Measurements from ENCODE around the gene PRKCA.
A peak's percentile ranks its signal among the peaks of the same experiment; 100 is the strongest.
"Not testable (repeated sequence)": the region's sequence is repeated elsewhere in the genome, so short reads cannot be mapped to it uniquely, and the experiment has no call there.

PRKCA gene

GRCh38 chr17:66469461-66469860 is 167.0 kb downstream of the PRKCA start:
- H3K4me3 ChIP-seq = no peak overlapping the region
- peak overlapping the region in 3 of 21 experiments; percentile 16 to 47 (median 44) for H3K27ac ChIP-seq

GRCh38 chr17:66469890-66470289 is 167.5 kb downstream of the PRKCA start:
- H3K4me3 ChIP-seq = no peak overlapping the region
- no peak overlapping the region for H3K27ac ChIP-seq

- H3K4me3 ChIP-seq = no peak overlapping the region
- H3K27ac ChIP-seq = no peak overlapping the region
Observed at GRCh38 chr17:66472123-66472522, 169.7 kb downstream of the PRKCA start.

GRCh38 chr17:66474258-66474657 is 171.8 kb downstream of the PRKCA start:
- Histone ChIP-seq H3K4me3 (no peak overlapping the region), H3K27ac (no peak overlapping the region)

GRCh38 chr17:66474806-66475497 is 172.5 kb downstream of the PRKCA start:
- H3K4me3 ChIP-seq = no peak overlapping the region
- H3K27ac ChIP-seq = no peak overlapping the region

- H3K4me3 ChIP-seq = no peak overlapping the region
- no peak overlapping the region for H3K27ac ChIP-seq
Observed at GRCh38 chr17:66476014-66476413, 173.6 kb downstream of the PRKCA start.

- Histone ChIP-seq H3K4me3 (no peak overlapping the region), H3K27ac (no peak overlapping the region)
Observed at GRCh38 chr17:66477615-66478283, 175.3 kb downstream of the PRKCA start.

GRCh38 chr17:66479230-66479889 is 176.9 kb downstream of the PRKCA start:
- not testable (repeated sequence) for H3K27ac ChIP-seq, H3K4me3 ChIP-seq

- H3K4me3 ChIP-seq = no peak overlapping the region
- no peak overlapping the region for H3K27ac ChIP-seq
Observed at GRCh38 chr17:66480243-66480642, 177.8 kb downstream of the PRKCA start.

- H3K4me3 ChIP-seq = no peak overlapping the region
- H3K27ac ChIP-seq = no peak overlapping the region
Observed at GRCh38 chr17:66480802-66481201, 178.4 kb downstream of the PRKCA start.

GRCh38 chr17:66481271-66481670 is 178.9 kb downstream of the PRKCA start:
- H3K4me3 ChIP-seq = no peak overlapping the region
- H3K27ac ChIP-seq = no peak overlapping the region

GRCh38 chr17:66483906-66484305 is 181.5 kb downstream of the PRKCA start:
- no peak overlapping the region for H3K27ac ChIP-seq
- no peak overlapping the region for H3K4me3 ChIP-seq

GRCh38 chr17:66485309-66485947 is 183.0 kb downstream of the PRKCA start:
- Histone ChIP-seq H3K27ac (no peak overlapping the region), H3K4me3 (no peak overlapping the region)

GRCh38 chr17:66487121-66487520 is 184.7 kb downstream of the PRKCA start:
- no peak overlapping the region for H3K27ac ChIP-seq

GRCh38 chr17:66487981-66488468 is 185.6 kb downstream of the PRKCA start:
- Histone ChIP-seq H3K4me3 (no peak overlapping the region), H3K27ac (no peak overlapping the region)

More at GRCh38 chr17:66487121-66487520, 184.7 kb downstream of the PRKCA start:
- H3K4me3 ChIP-seq = no peak overlapping the region

GRCh38 chr17:66488864-66489263 is 186.5 kb downstream of the PRKCA start:
- Histone ChIP-seq H3K27ac (no peak overlapping the region), H3K4me3 (no peak overlapping the region)

- H3K27ac ChIP-seq, H3K4me3 ChIP-seq: not testable (repeated sequence)
Observed at GRCh38 chr17:66489576-66489975, 187.2 kb downstream of the PRKCA start.

- Histone ChIP-seq H3K4me3 (no peak overlapping the region), H3K27ac (no peak overlapping the region)
Observed at GRCh38 chr17:66491213-66491612, 188.8 kb downstream of the PRKCA start.

GRCh38 chr17:66491665-66492064 is 189.3 kb downstream of the PRKCA start:
- Histone ChIP-seq H3K4me3 (no peak overlapping the region), H3K27ac (no peak overlapping the region)

GRCh38 chr17:66492080-66492479 is 189.7 kb downstream of the PRKCA start:
- H3K4me3 ChIP-seq = no peak overlapping the region
- H3K27ac ChIP-seq = no peak overlapping the region

Data from skin epidermis (tissue), 12 donors.